Measurements from ENCODE around the gene FOSL1. TPM values are rescaled to one million over a fixed set of nuclear protein-coding genes. Genes with fewer than 3 reads are reported as not detected.

The FOSL1 gene
- 0.21 TPM for total RNA-seq

GRCh38 chr11:65900125-65900898 is at the start of gene FOSL1:
TSS of gene FOSL1 (minus strand) at chr11:65900388. CDS start at chr11:65900339, 49 bp downstream.
- peak; percentile 73 for DNase-seq

- no peak for DNase-seq
These were observed 47.5 kb upstream of the FOSL1 start for GRCh38 chr11:65947603-65948125.

- peak; percentile 7 for DNase-seq
These were observed 46.9 kb upstream of the FOSL1 start for GRCh38 chr11:65947133-65947532.

GRCh38 chr11:65946655-65947054 is 46.5 kb upstream of the FOSL1 start:
- DNase-seq: no peak

GRCh38 chr11:65945941-65946558 is 45.9 kb upstream of the FOSL1 start:
- no peak for DNase-seq

GRCh38 chr11:65945430-65945911 is 45.3 kb upstream of the FOSL1 start, which contains the start of gene TSGA10IP:
TSS of gene TSGA10IP (plus strand) at chr11:65945480. CDS start at chr11:65945676, 196 bp downstream.
- DNase-seq: no peak

- DNase-seq: no peak
These were observed 44.6 kb upstream of the FOSL1 start for GRCh38 chr11:65944767-65945166.

- DNase-seq: no peak
These were observed 44.0 kb upstream of the FOSL1 start for GRCh38 chr11:65944191-65944590.

GRCh38 chr11:65942531-65942930 is 42.3 kb upstream of the FOSL1 start:
- DNase-seq: no peak

- DNase-seq: no peak
These were observed 41.6 kb upstream of the FOSL1 start for GRCh38 chr11:65941720-65942310.

GRCh38 chr11:65937766-65938165 is 37.6 kb upstream of the FOSL1 start:
- no peak for DNase-seq

- DNase-seq: peak; percentile 65
These were observed 33.8 kb upstream of the FOSL1 start for GRCh38 chr11:65934014-65934413.

- DNase-seq: no peak
These were observed 32.4 kb upstream of the FOSL1 start for GRCh38 chr11:65932558-65932919.

- DNase-seq: no peak
These were observed 31.8 kb upstream of the FOSL1 start for GRCh38 chr11:65931773-65932557.

- DNase-seq: no peak
These were observed 28.5 kb upstream of the FOSL1 start for GRCh38 chr11:65928667-65929066.

- no peak for DNase-seq
These were observed 27.8 kb upstream of the FOSL1 start for GRCh38 chr11:65927904-65928397.

GRCh38 chr11:65925397-65925796 is 25.2 kb upstream of the FOSL1 start:
- DNase-seq: no peak

GRCh38 chr11:65922565-65922964 is 22.4 kb upstream of the FOSL1 start:
- no peak for DNase-seq

- DNase-seq: no peak
These were observed 21.7 kb upstream of the FOSL1 start for GRCh38 chr11:65921876-65922275.

- no peak for DNase-seq
These were observed 20.9 kb upstream of the FOSL1 start for GRCh38 chr11:65921033-65921555.

GRCh38 chr11:65920372-65920802 is 20.2 kb upstream of the FOSL1 start:
- no peak for DNase-seq

All from tongue (tissue), 2 donors.